Transverse colon (tissue), 3 donors: ENCODE measurements around the gene RBFOX2.

ENCODE experiments used
- CTCF ChIP-seq, 5 experiments: fragments of 200-600 bp in 3 of 5; fragments of 450-650 bp in 2 of 5; sonication (generic) in 3 of 5; IDR thresholded peaks; 1 replicate in 2 of 5; 2 replicates in 3 of 5; pipeline ENCODE4 v1.5.1; 2016 to 2017; ENCODE audit warnings: antibody characterized with exemption in 5 of 5, inconsistent platforms in 3 of 5, mild to moderate bottlenecking in 2 of 5, moderate library complexity in 1 of 5
- EP300 ChIP-seq: sonication (generic); formaldehyde crosslinking; IDR thresholded peaks from one replicate; pipeline ENCODE4 v1.6.1; 2017; ENCODE audit warnings: antibody characterized with exemption, low read depth
- POLR2A ChIP-seq: fragments of 450-650 bp; IDR thresholded peaks from one replicate; pipeline ENCODE4 v1.6.1; 2016; ENCODE audit warnings: antibody characterized with exemption, mild to moderate bottlenecking, moderate library complexity

GRCh38 chr22:35818897-35819296, 209.7 kb downstream of the RBFOX2 start:
- TF ChIP-seq EP300 (no peak), POLR2A (no peak), CTCF (IDR thresholded peaks at IDR 0.05) (no peak)
